ENCODE results near the gene MTHFR.

The MTHFR gene

DNA sequence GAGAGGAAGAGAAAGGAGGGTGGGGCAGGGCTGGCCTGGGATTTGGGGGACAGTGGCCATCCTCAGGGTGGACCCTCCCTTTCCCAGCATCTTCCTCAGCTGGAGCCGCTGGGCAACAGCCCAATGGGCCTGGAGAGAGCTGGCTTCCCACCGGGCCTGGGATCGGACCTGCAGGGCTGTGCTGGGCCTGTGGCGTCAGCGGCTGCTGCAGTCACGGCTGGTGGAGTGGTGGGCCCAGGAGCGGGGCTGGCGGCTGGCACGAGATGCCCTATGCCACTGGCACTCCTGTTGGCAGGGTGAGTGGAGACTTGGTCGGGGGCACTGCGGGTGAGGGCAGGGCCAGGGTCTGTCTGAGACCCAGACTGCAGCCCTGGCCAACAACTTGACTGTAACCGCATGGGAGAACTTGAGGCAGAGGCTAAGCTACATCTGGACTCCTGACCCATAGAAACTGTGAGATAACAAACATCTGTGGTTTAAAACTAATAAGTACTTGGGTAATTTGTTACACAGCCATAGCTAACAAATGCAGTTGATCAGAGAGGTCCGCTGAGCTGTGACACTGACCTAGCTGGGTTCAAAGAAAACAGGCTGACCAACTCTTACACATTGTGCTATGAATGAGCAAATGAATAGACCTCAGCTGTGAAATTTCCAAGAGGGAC, 25.9 kb downstream of the MTHFR start:
- ATAC-seq, result no peak
- TF ChIP-seq ZNF565 (CRISPR knock-in tag; conservative IDR thresholded peaks at IDR 0.05; ENCODE audit: low read depth) (no peak), GLIS3 (CRISPR knock-in tag; IDR thresholded peaks at IDR 0.05) (no peak), ZNF8 (CRISPR knock-in tag; IDR thresholded peaks at IDR 0.05) (no peak), ARNTL (CRISPR knock-in tag; IDR thresholded peaks at IDR 0.05; ENCODE audit: borderline replicate concordance, low read depth) (no peak), POU6F1 (CRISPR knock-in tag; IDR thresholded peaks at IDR 0.05; ENCODE audit: borderline replicate concordance, low read depth) (no peak)

GRCh38 chr1:11778844-11779623, 26.7 kb downstream of the MTHFR start:
- no peak for ATAC-seq
- no peak for TF ChIP-seq POU6F1 (CRISPR knock-in tag; IDR thresholded peaks at IDR 0.05; ENCODE audit: borderline replicate concordance, low read depth)
- TF ChIP-seq GLIS3 (CRISPR knock-in tag; IDR thresholded peaks at IDR 0.05), result no peak

GRCh38 chr1:11778336-11778735, 27.4 kb downstream of the MTHFR start:
- ATAC-seq, result no peak
- no peak for TF ChIP-seq ESRRG (CRISPR knock-in tag; IDR thresholded peaks at IDR 0.05)
- TF ChIP-seq PPARA (CRISPR knock-in tag; IDR thresholded peaks at IDR 0.05; ENCODE audit: borderline replicate concordance), result no peak
- no peak for TF ChIP-seq ZFP3 (CRISPR knock-in tag; IDR thresholded peaks at IDR 0.05)
- no peak for TF ChIP-seq RARB (CRISPR knock-in tag; IDR thresholded peaks at IDR 0.05)
- no peak for TF ChIP-seq ZFP30 (CRISPR knock-in tag; IDR thresholded peaks at IDR 0.05)
- TF ChIP-seq TSHZ2 (CRISPR knock-in tag; IDR thresholded peaks at IDR 0.05), result no peak
- no peak for TF ChIP-seq ISL1 (CRISPR knock-in tag; IDR thresholded peaks at IDR 0.05)
- TF ChIP-seq ZNF70 (CRISPR knock-in tag; IDR thresholded peaks at IDR 0.05), result no peak
- TF ChIP-seq ZNF565 (CRISPR knock-in tag; conservative IDR thresholded peaks at IDR 0.05; ENCODE audit: low read depth), result no peak
- no peak for TF ChIP-seq BACH2 (CRISPR knock-in tag; IDR thresholded peaks at IDR 0.05; ENCODE audit: borderline replicate concordance)
- TF ChIP-seq, protein P1, sequence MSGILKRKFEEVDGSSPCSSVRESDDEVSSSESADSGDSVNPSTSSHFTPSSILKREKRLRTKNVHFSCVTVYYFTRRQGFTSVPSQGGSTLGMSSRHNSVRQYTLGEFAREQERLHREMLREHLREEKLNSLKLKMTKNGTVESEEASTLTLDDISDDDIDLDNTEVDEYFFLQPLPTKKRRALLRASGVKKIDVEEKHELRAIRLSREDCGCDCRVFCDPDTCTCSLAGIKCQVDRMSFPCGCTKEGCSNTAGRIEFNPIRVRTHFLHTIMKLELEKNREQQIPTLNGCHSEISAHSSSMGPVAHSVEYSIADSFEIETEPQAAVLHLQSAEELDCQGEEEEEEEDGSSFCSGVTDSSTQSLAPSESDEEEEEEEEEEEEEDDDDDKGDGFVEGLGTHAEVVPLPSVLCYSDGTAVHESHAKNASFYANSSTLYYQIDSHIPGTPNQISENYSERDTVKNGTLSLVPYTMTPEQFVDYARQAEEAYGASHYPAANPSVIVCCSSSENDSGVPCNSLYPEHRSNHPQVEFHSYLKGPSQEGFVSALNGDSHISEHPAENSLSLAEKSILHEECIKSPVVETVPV (CRISPR knock-in tag; IDR thresholded peaks at IDR 0.05), result no peak
- no peak for TF ChIP-seq TOX (CRISPR knock-in tag; IDR thresholded peaks at IDR 0.05; ENCODE audit: borderline replicate concordance)

- ATAC-seq, result no peak
- TF ChIP-seq ESRRG (CRISPR knock-in tag; IDR thresholded peaks at IDR 0.05), result no peak
- TF ChIP-seq TCF4 (CRISPR knock-in tag; IDR thresholded peaks at IDR 0.05; ENCODE audit: borderline replicate concordance), result no peak
- no peak for TF ChIP-seq ZC3H10 (CRISPR knock-in tag; IDR thresholded peaks at IDR 0.05)
- no peak for TF ChIP-seq GLIS3 (CRISPR knock-in tag; IDR thresholded peaks at IDR 0.05)
- no peak for TF ChIP-seq BACH2 (CRISPR knock-in tag; IDR thresholded peaks at IDR 0.05; ENCODE audit: borderline replicate concordance)
- no peak for TF ChIP-seq CSDC2 (CRISPR knock-in tag; IDR thresholded peaks at IDR 0.05)
- TF ChIP-seq SNAI2 (CRISPR knock-in tag; IDR thresholded peaks at IDR 0.05), result no peak
- no peak for TF ChIP-seq ZFP3 (CRISPR knock-in tag; IDR thresholded peaks at IDR 0.05)
- TF ChIP-seq RARB (CRISPR knock-in tag; IDR thresholded peaks at IDR 0.05), result no peak
- no peak for TF ChIP-seq ARNTL (CRISPR knock-in tag; IDR thresholded peaks at IDR 0.05; ENCODE audit: borderline replicate concordance, low read depth)
- TF ChIP-seq, protein P2, sequence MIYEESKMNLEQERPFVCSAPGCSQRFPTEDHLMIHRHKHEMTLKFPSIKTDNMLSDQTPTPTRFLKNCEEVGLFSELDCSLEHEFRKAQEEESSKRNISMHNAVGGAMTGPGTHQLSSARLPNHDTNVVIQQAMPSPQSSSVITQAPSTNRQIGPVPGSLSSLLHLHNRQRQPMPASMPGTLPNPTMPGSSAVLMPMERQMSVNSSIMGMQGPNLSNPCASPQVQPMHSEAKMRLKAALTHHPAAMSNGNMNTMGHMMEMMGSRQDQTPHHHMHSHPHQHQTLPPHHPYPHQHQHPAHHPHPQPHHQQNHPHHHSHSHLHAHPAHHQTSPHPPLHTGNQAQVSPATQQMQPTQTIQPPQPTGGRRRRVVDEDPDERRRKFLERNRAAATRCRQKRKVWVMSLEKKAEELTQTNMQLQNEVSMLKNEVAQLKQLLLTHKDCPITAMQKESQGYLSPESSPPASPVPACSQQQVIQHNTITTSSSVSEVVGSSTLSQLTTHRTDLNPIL (CRISPR knock-in tag; IDR thresholded peaks at IDR 0.05; ENCODE audit: low read depth), result no peak
- TF ChIP-seq ZNF8 (CRISPR knock-in tag; IDR thresholded peaks at IDR 0.05), result no peak
- TF ChIP-seq PPARA (CRISPR knock-in tag; IDR thresholded peaks at IDR 0.05; ENCODE audit: borderline replicate concordance), result no peak
- TF ChIP-seq TOX (CRISPR knock-in tag; IDR thresholded peaks at IDR 0.05; ENCODE audit: borderline replicate concordance), result no peak
- TF ChIP-seq TSHZ2 (CRISPR knock-in tag; IDR thresholded peaks at IDR 0.05), result no peak
Measured at GRCh38 chr1:11777658-11778322, 28.0 kb downstream of the MTHFR start.
